K562 (cell line): ENCODE results near the gene CRY2. TPM values are rescaled to one million over a fixed set of nuclear protein-coding genes. Genes with fewer than 3 reads are reported as not detected.

ENCODE experiments used
- ATAC-seq: fragments of 200-7000 bp; cut with Tn5 transposase; 3 replicates; pipeline ENCODE4 v1.9.1; 2020; ENCODE audit warnings: moderate library complexity
- BruUV-seq: library from RNA; stranded (reverse); fragments of 400-500 nt; replicated peaks from 2 replicates; lab custom pipeline; 2021; lab: Mats Ljungman, UMichigan
- CTCF ChIA-PET: fragments of 300-600 bp; formaldehyde crosslinking; extraction: SDS; loops from one replicate; lab custom pipeline; 2021; ENCODE audit warnings: low intra/inter-chr PET ratio; lab: Yijun Ruan, JAX
- POLR2A ChIA-PET: fragments of 300-600, 350-650 bp; sonication (Branson Sonifier 250); formaldehyde crosslinking; extraction: SDS; loops from one replicate; lab custom pipeline; 2021; ENCODE audit warnings: antibody characterized with exemption, inconsistent platforms; lab: Yijun Ruan, JAX
- DNase-seq, 4 experiments: peaks; one replicate each; pipeline versions ENCODE4 v3.0.0 to v3.0.0-alpha.2; 2011 to 2018; ENCODE audit warnings: low spot score in 3 of 4, mixed read lengths in 3 of 4; ENCODE audit errors: extremely low read depth in 1 of 4
- FAIRE-seq: peaks from 2 replicates; lab custom pipeline; 2011; peaks lifted over from hg19 to GRCh38; lab: Jason Lieb, UNC
- H2AFZ ChIP-seq: 2 replicates; pipeline ENCODE4 v1.6.0; 2011; ENCODE audit warnings: low read depth, low read length, control low read depth, inconsistent platforms
- H3K27ac ChIP-seq: fragments of 200-600 bp; 3 replicates; pipeline ENCODE4 v1.8.0; 2011; ENCODE audit warnings: low read depth, mild to moderate bottlenecking, control low read depth, inconsistent platforms, low read length, moderate library complexity, mixed read lengths; ENCODE audit errors: extremely low read depth
- H3K27me3 ChIP-seq, 2 experiments: fragments of 300-600 bp in 1 of 2; 2 replicates in 1 of 2; 3 replicates in 1 of 2; pipeline versions ENCODE4 v1.6.0 to v1.8.0; 2011; ENCODE audit warnings: inconsistent platforms in 2 of 2, low read length in 2 of 2, mild to moderate bottlenecking in 1 of 2, mixed read lengths in 1 of 2, moderate library complexity in 1 of 2; ENCODE audit not compliant: control insufficient read depth in 2 of 2, insufficient read depth in 2 of 2
- H3K36me3 ChIP-seq: fragments of 300-600 bp; 3 replicates; pipeline ENCODE4 v1.8.0; 2011; ENCODE audit warnings: mild to moderate bottlenecking, low read length, inconsistent platforms; ENCODE audit not compliant: control insufficient read depth, insufficient read depth
- H3K4me1 ChIP-seq, 2 experiments: fragments of 200-600 bp in 1 of 2; replicated peaks in 1 of 2; 2 replicates in 1 of 2; 3 replicates in 1 of 2; pipeline versions ENCODE4 v1.5.1 to v1.8.0; 2011; ENCODE audit warnings: inconsistent platforms in 2 of 2, low read length in 2 of 2, mild to moderate bottlenecking in 1 of 2, mixed read lengths in 1 of 2, moderate library complexity in 1 of 2; ENCODE audit not compliant: control insufficient read depth in 2 of 2, insufficient read depth in 2 of 2
- H3K4me2 ChIP-seq: 2 replicates; pipeline ENCODE4 v1.6.1; 2011; ENCODE audit warnings: low read length, control low read depth, inconsistent platforms, mixed read lengths; ENCODE audit not compliant: insufficient read depth
- H3K4me3 ChIP-seq: fragments of 200-600 bp; sonication (generic), shearing (Covaris generic); 2 replicates; pipeline ENCODE4 v1.5.1; 2016; ENCODE audit warnings: control low read depth, inconsistent platforms
- H3K79me2 ChIP-seq: fragments of 200-600 bp; 3 replicates; pipeline ENCODE4 v1.8.0; 2011; ENCODE audit warnings: low read length, inconsistent platforms; ENCODE audit not compliant: control insufficient read depth, insufficient read depth
- H3K9ac ChIP-seq, 2 experiments: 2 replicates each; pipeline versions ENCODE4 v1.6.0 to v1.6.1; 2011; ENCODE audit warnings: low read depth in 2 of 2, low read length in 2 of 2, control low read depth in 1 of 2, inconsistent platforms in 1 of 2, mild to moderate bottlenecking in 1 of 2, mixed read lengths in 1 of 2; ENCODE audit not compliant: insufficient read depth in 1 of 2
- H3K9me1 ChIP-seq: one replicate; pipeline ENCODE4 v1.6.0; 2011; ENCODE audit warnings: inconsistent platforms, mild to moderate bottlenecking, low read length, moderate library complexity; ENCODE audit not compliant: control insufficient read depth, insufficient read depth
- H3K9me3 ChIP-seq: replicated peaks from 2 replicates; pipeline ENCODE4 v1.5.1; 2011; ENCODE audit warnings: low read depth, low read length, inconsistent platforms; ENCODE audit not compliant: control insufficient read depth, insufficient read depth
- H4K20me1 ChIP-seq: replicated peaks from 2 replicates; pipeline ENCODE4 v1.6.1; 2011; ENCODE audit warnings: low read length, inconsistent platforms, mixed read lengths; ENCODE audit not compliant: control insufficient read depth, insufficient read depth
- HMG20B ChIP-seq: fragments of 250-450 bp; sonication (Bioruptor Pico); IDR thresholded peaks from 2 replicates; pipeline ENCODE4 v1.5.0; 2021; ENCODE audit warnings: mild to moderate bottlenecking
- ZFP36 ChIP-seq: fragments of 150-350 bp; IDR thresholded peaks from 2 replicates; pipeline ENCODE4 v1.6.1; 2018; ENCODE audit warnings: low read length, low read depth; ENCODE audit not compliant: partially characterized antibody
- WGBS: fragments of 100-300 bp; shearing (Covaris generic); methylation state at CpG from one replicate; pipeline ENCODE4 v1.1.6; 2016; ENCODE audit warnings: low coverage, mixed read lengths; ENCODE audit not compliant: insufficient coverage; ENCODE audit errors: missing lambda C conversion rate; 5-methylcytosine and 5-hydroxymethylcytosine counted together
- in situ Hi-C: fragments of 300-500 bp; cut with MboI; formaldehyde crosslinking; loops from 4 replicates; pipeline ENCODE4 v1.15.0; 2018; ENCODE audit warnings: inconsistent platforms, mixed read lengths
- intact Hi-C: fragments of 100-400 bp; cut with micrococcal nuclease; formaldehyde crosslinking; loops from 2 replicates; pipeline ENCODE4 v1.14.2; 2022
- polyA plus RNA-seq, 8 experiments: library from polyadenylated mRNA; depleted of rRNA in 4 of 8; stranded (reverse) in 5 of 8; unstranded in 3 of 8; fragments of >200 nt; fragmentation: Nextera tagmentation in 2 of 8; fragmentation: Illumina TruSeq in 1 of 8; extraction: Ambion mirVana in 2 of 8; extraction: Trizol in 1 of 8; gene quantifications; 2 replicates each; pipeline versions ENCODE4 v1.2.1 to v1.2.3, GENCODE V29; 2011 to 2014; ENCODE audit warnings: inconsistent platforms in 1 of 8, missing spikeins in 1 of 8
- total RNA-seq, 7 experiments: library from RNA; depleted of rRNA in 6 of 7; stranded (reverse); fragments of >200 nt in 6 of 7; fragmentation: Illumina TruSeq in 2 of 7; extraction: Trizol in 2 of 7; gene quantifications; 2 replicates each; pipeline versions ENCODE4 v1.2.1 to v1.2.3, GENCODE V29; 2011 to 2021; ENCODE audit warnings: low replicate concordance in 1 of 7
- TF ChIP-seq, protein P1 (sequence below): fragments of 450-650 bp; formaldehyde crosslinking; IDR thresholded peaks from 2 replicates; pipeline ENCODE4 v1.4.0; 2020; ENCODE audit warnings: mild to moderate bottlenecking, moderate library complexity
- TF ChIP-seq, protein P2 (sequence below): fragments of 250-450 bp; sonication (Bioruptor Pico); IDR thresholded peaks from 2 replicates; pipeline ENCODE4 v1.8.0; 2022; ENCODE audit warnings: moderate library complexity, mild to moderate bottlenecking, inconsistent platforms
- TF ChIP-seq, protein P3 (sequence below): sonication (generic); formaldehyde crosslinking; IDR thresholded peaks from 2 replicates; pipeline ENCODE4 v1.9.0; 2022; ENCODE audit warnings: mild to moderate bottlenecking, missing genetic modification reagents
- TF ChIP-seq, protein P4 (sequence below): sonication (generic); formaldehyde crosslinking; IDR thresholded peaks from 2 replicates; pipeline ENCODE4 v1.8.1; 2023; ENCODE audit warnings: mild to moderate bottlenecking, missing genetic modification reagents

Gene CRY2
- total and polyA plus RNA-seq, 9 of the 15 experiments (the other 6 are each of a cell fraction or from before 2014, with no cell fraction given) = 2.3 to 23.9 (median 14.8) TPM

DNA sequence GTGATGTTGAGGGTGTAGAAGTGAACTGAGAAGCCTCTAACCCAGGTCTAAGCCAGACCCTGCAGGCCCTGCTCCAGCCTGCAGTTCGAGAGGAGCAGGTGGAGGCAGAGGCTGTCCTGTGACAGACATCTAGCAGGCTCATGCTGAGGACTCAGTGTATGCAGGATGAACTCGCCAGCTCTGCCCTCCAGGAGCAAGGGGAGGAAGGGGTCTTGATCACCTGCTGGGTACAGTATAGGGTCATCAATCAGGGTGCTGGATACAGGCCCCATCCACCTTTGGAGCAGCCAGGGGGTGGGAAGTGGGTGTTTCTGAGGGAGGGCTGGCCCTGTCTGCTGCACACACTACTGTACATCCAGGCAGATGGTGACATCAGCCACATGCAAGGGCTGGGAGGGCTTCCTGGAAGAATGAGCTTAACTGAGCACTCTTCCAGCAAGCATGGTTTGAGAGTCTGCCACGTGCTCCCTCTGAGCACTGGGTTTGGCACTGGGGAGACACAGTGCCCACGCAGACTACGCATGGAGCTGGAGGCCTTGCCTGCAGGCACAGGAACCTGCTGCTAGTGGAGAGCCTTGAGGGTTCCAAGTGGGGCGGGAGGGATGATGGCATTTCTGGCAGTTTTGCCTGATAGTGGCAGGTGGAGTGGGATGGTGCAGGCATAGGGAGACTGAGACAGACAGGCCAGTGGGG is 47.4 kb downstream of the CRY2 start:
- peaks cover 6 to 21% of the 10 kb centered on the region in 2 experiments; a peak in 4 of 5 replicates for H3K4me1 ChIP-seq
- in situ Hi-C loops (no loop called here), intact Hi-C loops (no loop called here)
- H3K36me3 ChIP-seq = no peaks in the 10 kb centered on the region
- ChIA-PET POLR2A (interaction anchor here (0.6 kb wide), 1 partner anchor 467 kb away, joined by 3 read pairs; no protein-coding TSS in a partner anchor), CTCF (no interaction called here)
- no peak overlapping the region for H3K9ac ChIP-seq
- no peak for DNase-seq
- H3K79me2 ChIP-seq = no peaks in the 10 kb centered on the region
- 21% methylated on average over 6 of the region's 6 CpGs for WGBS
- BruUV-seq = no TSS peak
- H4K20me1 ChIP-seq = 0 out of 2 replicates have a peak, but pooled peaks cover 9% of the 10 kb centered on the region
- ATAC-seq = no peak
- no peak overlapping the region for H3K27ac ChIP-seq
- FAIRE-seq = no peak
- H3K9me3 ChIP-seq = no peaks in the 10 kb centered on the region
- no peak overlapping the region for H3K4me2 ChIP-seq
- no peaks in the 10 kb centered on the region; a peak in 2 of 5 replicates for H3K27me3 ChIP-seq
- no peak overlapping the region for H2AFZ ChIP-seq
- H3K9me1 ChIP-seq = no peaks in the 10 kb centered on the region
- H3K4me3 ChIP-seq = no peak overlapping the region
- TF ChIP-seq ZFP36 (peak; percentile 70), HMG20B (CRISPR knock-in tag) (no peak)
- TF ChIP-seq, protein P1, sequence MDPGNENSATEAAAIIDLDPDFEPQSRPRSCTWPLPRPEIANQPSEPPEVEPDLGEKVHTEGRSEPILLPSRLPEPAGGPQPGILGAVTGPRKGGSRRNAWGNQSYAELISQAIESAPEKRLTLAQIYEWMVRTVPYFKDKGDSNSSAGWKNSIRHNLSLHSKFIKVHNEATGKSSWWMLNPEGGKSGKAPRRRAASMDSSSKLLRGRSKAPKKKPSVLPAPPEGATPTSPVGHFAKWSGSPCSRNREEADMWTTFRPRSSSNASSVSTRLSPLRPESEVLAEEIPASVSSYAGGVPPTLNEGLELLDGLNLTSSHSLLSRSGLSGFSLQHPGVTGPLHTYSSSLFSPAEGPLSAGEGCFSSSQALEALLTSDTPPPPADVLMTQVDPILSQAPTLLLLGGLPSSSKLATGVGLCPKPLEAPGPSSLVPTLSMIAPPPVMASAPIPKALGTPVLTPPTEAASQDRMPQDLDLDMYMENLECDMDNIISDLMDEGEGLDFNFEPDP (CRISPR knock-in tag) = no peak
- TF ChIP-seq, protein P2, sequence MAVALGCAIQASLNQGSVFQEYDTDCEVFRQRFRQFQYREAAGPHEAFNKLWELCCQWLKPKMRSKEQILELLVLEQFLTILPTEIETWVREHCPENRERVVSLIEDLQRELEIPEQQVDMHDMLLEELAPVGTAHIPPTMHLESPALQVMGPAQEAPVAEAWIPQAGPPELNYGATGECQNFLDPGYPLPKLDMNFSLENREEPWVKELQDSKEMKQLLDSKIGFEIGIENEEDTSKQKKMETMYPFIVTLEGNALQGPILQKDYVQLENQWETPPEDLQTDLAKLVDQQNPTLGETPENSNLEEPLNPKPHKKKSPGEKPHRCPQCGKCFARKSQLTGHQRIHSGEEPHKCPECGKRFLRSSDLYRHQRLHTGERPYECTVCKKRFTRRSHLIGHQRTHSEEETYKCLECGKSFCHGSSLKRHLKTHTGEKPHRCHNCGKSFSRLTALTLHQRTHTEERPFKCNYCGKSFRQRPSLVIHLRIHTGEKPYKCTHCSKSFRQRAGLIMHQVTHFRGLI = no peak
- TF ChIP-seq, protein P3, sequence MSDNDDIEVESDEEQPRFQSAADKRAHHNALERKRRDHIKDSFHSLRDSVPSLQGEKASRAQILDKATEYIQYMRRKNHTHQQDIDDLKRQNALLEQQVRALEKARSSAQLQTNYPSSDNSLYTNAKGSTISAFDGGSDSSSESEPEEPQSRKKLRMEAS (CRISPR knock-in tag) = 0 out of 2 replicates have a peak, but pooled peaks have one; percentile 12
- TF ChIP-seq, protein P4, sequence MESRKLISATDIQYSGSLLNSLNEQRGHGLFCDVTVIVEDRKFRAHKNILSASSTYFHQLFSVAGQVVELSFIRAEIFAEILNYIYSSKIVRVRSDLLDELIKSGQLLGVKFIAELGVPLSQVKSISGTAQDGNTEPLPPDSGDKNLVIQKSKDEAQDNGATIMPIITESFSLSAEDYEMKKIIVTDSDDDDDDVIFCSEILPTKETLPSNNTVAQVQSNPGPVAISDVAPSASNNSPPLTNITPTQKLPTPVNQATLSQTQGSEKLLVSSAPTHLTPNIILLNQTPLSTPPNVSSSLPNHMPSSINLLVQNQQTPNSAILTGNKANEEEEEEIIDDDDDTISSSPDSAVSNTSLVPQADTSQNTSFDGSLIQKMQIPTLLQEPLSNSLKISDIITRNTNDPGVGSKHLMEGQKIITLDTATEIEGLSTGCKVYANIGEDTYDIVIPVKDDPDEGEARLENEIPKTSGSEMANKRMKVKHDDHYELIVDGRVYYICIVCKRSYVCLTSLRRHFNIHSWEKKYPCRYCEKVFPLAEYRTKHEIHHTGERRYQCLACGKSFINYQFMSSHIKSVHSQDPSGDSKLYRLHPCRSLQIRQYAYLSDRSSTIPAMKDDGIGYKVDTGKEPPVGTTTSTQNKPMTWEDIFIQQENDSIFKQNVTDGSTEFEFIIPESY (CRISPR knock-in tag) = no peak
